Mesodermal cell (in vitro differentiated cells): ENCODE results near the gene TOGARAM2.

ENCODE experiments used
- H3K27ac ChIP-seq: 2 replicates; pipeline ENCODE4 v1.7.0; 2013; ENCODE audit warnings: mild to moderate bottlenecking, low read depth, low read length, moderate library complexity; ENCODE audit not compliant: severe bottlenecking
- H3K36me3 ChIP-seq: 2 replicates; pipeline ENCODE4 v1.7.1; 2013; ENCODE audit warnings: mild to moderate bottlenecking, low read length, moderate library complexity; ENCODE audit not compliant: control insufficient read depth, insufficient read depth
- H3K4me1 ChIP-seq: one replicate; pipeline ENCODE4 v1.7.1; 2013; ENCODE audit warnings: mild to moderate bottlenecking, low read length; ENCODE audit not compliant: insufficient read depth, control insufficient read depth, poor library complexity, severe bottlenecking
- H3K4me3 ChIP-seq: 2 replicates; pipeline ENCODE4 v1.7.0; 2013; ENCODE audit warnings: low read length, control low read depth, mild to moderate bottlenecking; ENCODE audit not compliant: insufficient read depth, poor library complexity, severe bottlenecking; ENCODE audit errors: extremely low read depth
- H3K9me3 ChIP-seq: 2 replicates; pipeline ENCODE4 v1.7.1; 2013; ENCODE audit warnings: mild to moderate bottlenecking, low read length, moderate library complexity; ENCODE audit not compliant: control insufficient read depth
- WGBS, 2 experiments: methylation state at CpG; one replicate each; pipeline ENCODE4 v1.1.5; 2013; ENCODE audit warnings: missing lambda C conversion rate in 2 of 2; ENCODE audit not compliant: insufficient coverage in 2 of 2; 5-methylcytosine and 5-hydroxymethylcytosine counted together

The TOGARAM2 gene

GRCh38 chr2:29024882-29025430 is 43.9 kb downstream of the TOGARAM2 start:
- Histone ChIP-seq H3K4me1 (no peaks in the 10 kb centered on the region), H3K9me3 (no peaks in the 10 kb centered on the region), H3K36me3 (no peaks in the 10 kb centered on the region), H3K4me3 (no peak overlapping the region), H3K27ac (no peak overlapping the region)
- WGBS, 2 experiments: 73 to 93% methylated on average over 4 of the region's 4 CpGs

- Histone ChIP-seq H3K9me3 (no peaks in the 10 kb centered on the region), H3K27ac (no peak overlapping the region), H3K4me1 (no peaks in the 10 kb centered on the region), H3K36me3 (no peaks in the 10 kb centered on the region), H3K4me3 (no peak overlapping the region)
- 69 to 83% methylated on average over 1 to 3 of the region's 3 CpGs for WGBS, 2 experiments
Measured at GRCh38 chr2:29025711-29026110, 44.6 kb downstream of the TOGARAM2 start.

GRCh38 chr2:29031046-29031445 is 49.9 kb downstream of the TOGARAM2 start:
- Histone ChIP-seq H3K4me1 (peaks cover 5% of the 10 kb centered on the region), H3K27ac (no peak overlapping the region), H3K4me3 (no peak overlapping the region), H3K36me3 (no peaks in the 10 kb centered on the region), H3K9me3 (no peaks in the 10 kb centered on the region)

- H3K27ac ChIP-seq: no peak overlapping the region
- no peaks in the 10 kb centered on the region for H3K9me3 ChIP-seq
- H3K4me3 ChIP-seq: no peak overlapping the region
- H3K36me3 ChIP-seq: no peaks in the 10 kb centered on the region
- peaks cover 5% of the 10 kb centered on the region for H3K4me1 ChIP-seq
- 77 to 100% methylated on average over 3 to 4 of the region's 5 CpGs for WGBS, 2 experiments
Measured at GRCh38 chr2:29032189-29032588, 51.1 kb downstream of the TOGARAM2 start.

- WGBS, 2 experiments: 78 to 83% methylated on average over 2 of the region's 2 CpGs
- H3K9me3 ChIP-seq: no peaks in the 10 kb centered on the region
- H3K36me3 ChIP-seq: no peaks in the 10 kb centered on the region
- H3K4me3 ChIP-seq: no peak overlapping the region
- no peak overlapping the region for H3K27ac ChIP-seq
- H3K4me1 ChIP-seq: peaks cover 5% of the 10 kb centered on the region
Measured at GRCh38 chr2:29033172-29033571, 52.1 kb downstream of the TOGARAM2 start.

GRCh38 chr2:29033656-29034055 is 52.6 kb downstream of the TOGARAM2 start:
- Histone ChIP-seq H3K4me3 (no peak overlapping the region), H3K4me1 (peaks cover 5% of the 10 kb centered on the region), H3K36me3 (no peaks in the 10 kb centered on the region), H3K27ac (no peak overlapping the region), H3K9me3 (no peaks in the 10 kb centered on the region)
- WGBS, 2 experiments: 88 to 94% methylated on average over 4 to 6 of the region's 6 CpGs

- no peaks in the 10 kb centered on the region for H3K9me3 ChIP-seq
- 94 to 95% methylated on average over 14 to 15 of the region's 17 CpGs for WGBS, 2 experiments
- no peak overlapping the region for H3K27ac ChIP-seq
- H3K4me1 ChIP-seq: peaks cover 5% of the 10 kb centered on the region
- no peak overlapping the region for H3K4me3 ChIP-seq
- H3K36me3 ChIP-seq: no peaks in the 10 kb centered on the region
Measured at GRCh38 chr2:29035016-29035745, 54.1 kb downstream of the TOGARAM2 start.

GRCh38 chr2:29039718-29040480 is 58.8 kb downstream of the TOGARAM2 start:
- no peaks in the 10 kb centered on the region for H3K4me1 ChIP-seq
- no peaks in the 10 kb centered on the region for H3K9me3 ChIP-seq
- no peak overlapping the region for H3K27ac ChIP-seq
- H3K36me3 ChIP-seq: no peaks in the 10 kb centered on the region
- WGBS, 2 experiments: 100% methylated on average over 2 of the region's 4 CpGs; no CpG with 5 or more reads in 1 of the 2 experiments
- H3K4me3 ChIP-seq: no peak overlapping the region

GRCh38 chr2:29040552-29040951 is 59.5 kb downstream of the TOGARAM2 start:
- H3K4me1 ChIP-seq: no peaks in the 10 kb centered on the region
- H3K4me3 ChIP-seq: no peak overlapping the region
- no peak overlapping the region for H3K27ac ChIP-seq
- no peaks in the 10 kb centered on the region for H3K36me3 ChIP-seq
- WGBS, 2 experiments: 80 to 84% methylated on average over 4 of the region's 6 CpGs
- H3K9me3 ChIP-seq: no peaks in the 10 kb centered on the region

GRCh38 chr2:29041161-29041660 is 60.1 kb downstream of the TOGARAM2 start:
- Histone ChIP-seq H3K36me3 (no peaks in the 10 kb centered on the region), H3K4me1 (no peaks in the 10 kb centered on the region), H3K27ac (no peak overlapping the region), H3K4me3 (no peak overlapping the region), H3K9me3 (no peaks in the 10 kb centered on the region)
- 85 to 90% methylated on average over 7 to 8 of the region's 9 CpGs for WGBS, 2 experiments
